Measurements from ENCODE around the gene ELF2.

DNA sequence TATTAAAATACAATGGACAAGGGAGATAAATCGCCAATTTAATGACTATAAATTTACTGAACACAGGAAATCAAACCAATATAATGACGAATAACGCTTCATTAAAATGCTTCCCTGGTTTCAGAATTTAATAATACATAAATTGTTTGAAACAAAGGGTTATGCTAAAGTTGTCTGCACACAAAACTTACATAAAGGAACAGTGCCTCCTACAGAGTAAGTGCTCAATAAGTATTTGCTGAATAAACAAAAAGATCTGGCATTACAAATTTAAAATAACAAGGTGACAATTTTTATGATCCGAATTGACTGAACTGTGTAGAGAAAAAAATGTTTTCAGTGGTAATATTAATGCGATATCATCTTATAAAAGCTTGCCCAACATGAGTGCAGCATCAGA lies 91.9 kb downstream of the ELF2 start:
- no peak for TF ChIP-seq ZNF114 (CRISPR knock-in tag; IDR thresholded peaks at IDR 0.05)
- no peak for TF ChIP-seq EZH2phosphoT487 (IDR thresholded peaks at IDR 0.05; ENCODE audit: unreplicated experiment)
- TF ChIP-seq, protein P1, sequence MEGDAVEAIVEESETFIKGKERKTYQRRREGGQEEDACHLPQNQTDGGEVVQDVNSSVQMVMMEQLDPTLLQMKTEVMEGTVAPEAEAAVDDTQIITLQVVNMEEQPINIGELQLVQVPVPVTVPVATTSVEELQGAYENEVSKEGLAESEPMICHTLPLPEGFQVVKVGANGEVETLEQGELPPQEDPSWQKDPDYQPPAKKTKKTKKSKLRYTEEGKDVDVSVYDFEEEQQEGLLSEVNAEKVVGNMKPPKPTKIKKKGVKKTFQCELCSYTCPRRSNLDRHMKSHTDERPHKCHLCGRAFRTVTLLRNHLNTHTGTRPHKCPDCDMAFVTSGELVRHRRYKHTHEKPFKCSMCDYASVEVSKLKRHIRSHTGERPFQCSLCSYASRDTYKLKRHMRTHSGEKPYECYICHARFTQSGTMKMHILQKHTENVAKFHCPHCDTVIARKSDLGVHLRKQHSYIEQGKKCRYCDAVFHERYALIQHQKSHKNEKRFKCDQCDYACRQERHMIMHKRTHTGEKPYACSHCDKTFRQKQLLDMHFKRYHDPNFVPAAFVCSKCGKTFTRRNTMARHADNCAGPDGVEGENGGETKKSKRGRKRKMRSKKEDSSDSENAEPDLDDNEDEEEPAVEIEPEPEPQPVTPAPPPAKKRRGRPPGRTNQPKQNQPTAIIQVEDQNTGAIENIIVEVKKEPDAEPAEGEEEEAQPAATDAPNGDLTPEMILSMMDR (conservative IDR thresholded peaks at IDR 0.05; ENCODE audit: low read depth in 2 of 2) = peak in 1 of 2 experiments; percentile 20; a peak in 1 of 4 replicates
